ENCODE results near the gene VMP1.
A peak's percentile ranks its signal among the peaks of the same experiment; 100 is the strongest.

Gene VMP1

DNA sequence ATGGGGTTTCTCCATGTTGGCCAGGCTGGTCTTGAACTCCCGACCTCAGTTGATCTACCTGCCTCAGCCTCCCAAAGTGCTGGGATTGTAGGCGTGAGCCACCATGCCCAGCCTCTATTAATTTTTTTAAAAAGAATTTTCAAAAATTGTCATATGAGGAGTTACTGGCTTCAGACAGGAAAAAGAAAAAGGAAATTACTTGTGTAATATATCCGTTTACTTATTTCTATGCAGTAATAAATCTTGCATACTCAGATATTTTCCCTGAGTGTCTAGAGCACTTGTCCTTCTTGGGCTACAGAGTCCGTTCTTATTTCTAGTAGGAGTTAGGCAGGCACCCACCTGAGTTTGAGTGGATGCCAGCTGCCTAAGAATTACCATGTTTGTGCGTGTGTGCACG is 85.8 kb downstream of the VMP1 start:
- H3K4me3 ChIP-seq, result no peak overlapping the region
- no peaks in the 10 kb centered on the region for H3K27me3 ChIP-seq
- peaks cover 0 to 44% (median 12%) of the 10 kb centered on the region in 4 donors for H3K4me1 ChIP-seq
- no peak for DNase-seq
- no peaks in the 10 kb centered on the region for H3K36me3 ChIP-seq
- intact Hi-C loops (cut with DNase I; ENCODE audit: low total_unique reads), result no loop called here
- H3K27ac ChIP-seq, result no peak overlapping the region
- TF ChIP-seq, protein P1, sequence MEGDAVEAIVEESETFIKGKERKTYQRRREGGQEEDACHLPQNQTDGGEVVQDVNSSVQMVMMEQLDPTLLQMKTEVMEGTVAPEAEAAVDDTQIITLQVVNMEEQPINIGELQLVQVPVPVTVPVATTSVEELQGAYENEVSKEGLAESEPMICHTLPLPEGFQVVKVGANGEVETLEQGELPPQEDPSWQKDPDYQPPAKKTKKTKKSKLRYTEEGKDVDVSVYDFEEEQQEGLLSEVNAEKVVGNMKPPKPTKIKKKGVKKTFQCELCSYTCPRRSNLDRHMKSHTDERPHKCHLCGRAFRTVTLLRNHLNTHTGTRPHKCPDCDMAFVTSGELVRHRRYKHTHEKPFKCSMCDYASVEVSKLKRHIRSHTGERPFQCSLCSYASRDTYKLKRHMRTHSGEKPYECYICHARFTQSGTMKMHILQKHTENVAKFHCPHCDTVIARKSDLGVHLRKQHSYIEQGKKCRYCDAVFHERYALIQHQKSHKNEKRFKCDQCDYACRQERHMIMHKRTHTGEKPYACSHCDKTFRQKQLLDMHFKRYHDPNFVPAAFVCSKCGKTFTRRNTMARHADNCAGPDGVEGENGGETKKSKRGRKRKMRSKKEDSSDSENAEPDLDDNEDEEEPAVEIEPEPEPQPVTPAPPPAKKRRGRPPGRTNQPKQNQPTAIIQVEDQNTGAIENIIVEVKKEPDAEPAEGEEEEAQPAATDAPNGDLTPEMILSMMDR (IDR thresholded peaks at IDR 0.05), result no peak
- H3K9me3 ChIP-seq, result no peaks in the 10 kb centered on the region

DNA sequence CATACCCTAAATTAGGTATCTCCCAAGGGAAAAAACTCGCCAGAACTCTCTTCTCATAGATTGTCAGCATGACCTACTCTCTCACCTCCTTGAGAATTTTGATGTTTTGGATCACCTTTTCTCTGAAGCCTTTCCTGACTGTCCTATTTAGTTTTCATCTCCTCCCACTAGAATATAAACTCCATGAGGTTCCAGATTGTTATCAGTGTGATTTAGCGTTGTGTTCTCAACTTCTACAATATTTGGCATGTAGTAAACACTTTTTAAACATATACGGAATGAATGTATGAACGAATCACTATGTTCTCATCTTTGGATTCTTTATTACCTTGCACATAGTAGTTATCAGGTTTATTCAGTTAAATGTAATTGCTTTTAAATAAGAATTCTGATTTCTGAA is 88.7 kb downstream of the VMP1 start:
- peak overlapping the region; percentile 44 to 64 for H3K27ac ChIP-seq
- no peak for DNase-seq
- peaks cover 0 to 48% (median 10%) of the 10 kb centered on the region in 4 donors for H3K4me1 ChIP-seq
- no peak overlapping the region for H3K4me3 ChIP-seq
- no peaks in the 10 kb centered on the region for H3K27me3 ChIP-seq
- no peaks in the 10 kb centered on the region for H3K36me3 ChIP-seq
- H3K9me3 ChIP-seq, result no peaks in the 10 kb centered on the region
- TF ChIP-seq, protein P1 (IDR thresholded peaks at IDR 0.05), result no peak
- intact Hi-C loops (cut with DNase I; ENCODE audit: low total_unique reads), result no loop called here

DNA sequence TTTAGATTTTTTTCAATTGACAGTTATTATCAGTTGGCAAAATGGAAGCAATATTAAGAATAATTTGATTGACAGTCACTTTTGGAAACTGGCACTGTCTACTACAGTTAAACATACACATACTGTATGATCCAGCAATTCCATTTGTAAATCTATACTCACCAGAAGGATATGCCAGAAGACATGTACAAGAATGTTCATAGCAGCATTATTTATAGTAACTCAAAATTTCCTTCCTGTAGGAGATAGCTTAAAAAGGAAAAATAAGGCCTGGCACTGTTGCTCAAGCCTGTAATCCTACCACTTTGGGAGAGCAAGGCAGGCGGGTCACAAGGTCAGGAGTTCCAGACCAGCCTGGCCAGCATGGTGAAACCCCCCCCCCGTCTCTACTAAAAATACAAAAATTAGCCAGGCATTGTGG is 89.3 kb downstream of the VMP1 start:
- peaks cover 0 to 46% (median 10%) of the 10 kb centered on the region in 4 donors for H3K4me1 ChIP-seq
- no peak for DNase-seq
- intact Hi-C loops (cut with DNase I; ENCODE audit: low total_unique reads), result no loop called here
- H3K9me3 ChIP-seq, result no peaks in the 10 kb centered on the region
- H3K4me3 ChIP-seq, result no peak overlapping the region
- TF ChIP-seq, protein P1 (IDR thresholded peaks at IDR 0.05), result no peak
- no peaks in the 10 kb centered on the region for H3K36me3 ChIP-seq
- peak overlapping the region; percentile 44 to 64 for H3K27ac ChIP-seq
- no peaks in the 10 kb centered on the region for H3K27me3 ChIP-seq

DNA sequence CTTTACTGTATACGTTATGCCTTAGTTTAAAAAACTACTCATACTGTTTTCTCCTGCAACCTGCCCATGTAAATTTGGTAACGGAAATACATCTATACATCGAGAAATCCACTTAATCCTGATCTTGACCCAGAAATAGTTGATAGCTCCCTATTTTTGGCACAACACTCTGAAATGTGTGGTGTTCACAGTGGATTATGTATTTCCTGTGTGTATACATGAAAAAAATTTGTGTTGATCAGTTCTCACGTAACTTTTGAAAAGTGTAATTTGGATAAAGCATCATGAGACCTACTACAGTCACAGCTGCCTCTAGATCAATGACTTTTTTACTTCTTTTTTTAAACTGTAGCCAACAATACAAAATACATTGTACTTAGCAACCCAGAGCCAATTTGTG is 90.7 kb downstream of the VMP1 start:
- no peak overlapping the region for H3K4me3 ChIP-seq
- TF ChIP-seq, protein P1 (IDR thresholded peaks at IDR 0.05), result no peak
- H3K36me3 ChIP-seq, result no peaks in the 10 kb centered on the region
- H3K4me1 ChIP-seq, result peaks cover 0 to 39% (median 7%) of the 10 kb centered on the region in 4 donors
- no peaks in the 10 kb centered on the region for H3K9me3 ChIP-seq
- peak overlapping the region; percentile 44 to 64 for H3K27ac ChIP-seq
- DNase-seq, result no peak
- intact Hi-C loops (cut with DNase I; ENCODE audit: low total_unique reads), result no loop called here
- no peaks in the 10 kb centered on the region for H3K27me3 ChIP-seq

DNA sequence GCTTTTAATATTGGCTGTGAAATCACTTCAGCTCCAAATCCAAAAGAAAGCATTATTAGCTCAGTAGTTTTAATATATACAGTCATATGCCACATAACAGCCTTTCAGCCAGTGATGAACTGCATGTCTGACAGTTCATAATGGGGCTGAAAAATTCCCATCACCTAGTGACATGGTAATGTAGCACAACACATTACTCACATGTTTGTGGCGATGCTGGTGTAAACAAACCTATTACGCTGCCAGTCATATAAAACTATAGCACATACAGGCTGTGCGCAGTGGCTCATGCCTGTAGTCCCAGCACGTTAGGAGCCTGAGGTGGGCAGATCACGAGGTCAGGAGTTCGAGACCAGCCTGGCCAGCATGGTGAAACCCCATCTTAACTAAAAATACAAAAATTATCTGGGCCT is 93.1 kb downstream of the VMP1 start:
- H3K4me3 ChIP-seq, result no peak overlapping the region
- H3K4me1 ChIP-seq, result peaks cover 0 to 46% (median 8%) of the 10 kb centered on the region in 4 donors
- H3K9me3 ChIP-seq, result no peaks in the 10 kb centered on the region
- no peak for DNase-seq
- H3K27me3 ChIP-seq, result no peaks in the 10 kb centered on the region
- intact Hi-C loops (cut with DNase I; ENCODE audit: low total_unique reads), result no loop called here
- H3K27ac ChIP-seq, result no peak overlapping the region
- no peaks in the 10 kb centered on the region for H3K36me3 ChIP-seq
- TF ChIP-seq, protein P1 (IDR thresholded peaks at IDR 0.05), result no peak

DNA sequence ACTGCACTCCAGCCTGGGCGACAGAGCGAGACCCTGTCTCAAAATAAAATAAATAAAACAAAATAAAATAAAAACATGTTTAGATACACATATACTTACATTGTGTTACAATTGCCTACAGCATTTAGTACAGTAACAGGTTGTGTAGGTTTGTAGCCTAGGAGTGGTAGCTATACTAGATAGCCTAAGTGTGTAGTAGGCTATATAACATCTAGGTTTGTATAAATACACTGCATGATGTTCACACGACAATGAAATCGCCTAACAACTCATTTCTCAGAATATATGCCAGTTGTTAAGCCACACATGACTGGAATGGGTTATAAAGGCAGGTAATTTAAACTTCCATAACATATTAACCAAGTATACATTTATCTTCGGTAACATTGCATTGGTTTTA is 94.7 kb downstream of the VMP1 start:
- Histone ChIP-seq H3K4me1 (peaks cover 0 to 44% (median 2%) of the 10 kb centered on the region in 4 donors), H3K9me3 (no peaks in the 10 kb centered on the region), H3K4me3 (no peak overlapping the region), H3K36me3 (no peaks in the 10 kb centered on the region), H3K27me3 (no peaks in the 10 kb centered on the region), H3K27ac (no peak overlapping the region)
- TF ChIP-seq, protein P1 (IDR thresholded peaks at IDR 0.05), result no peak
- DNase-seq, result no peak
- intact Hi-C loops (cut with DNase I; ENCODE audit: low total_unique reads), result no loop called here

All from tibial artery (tissue), 4 donors.